ENCODE measurements around the gene CPED1.
"Not testable (repeated sequence)": the region's sequence is repeated elsewhere in the genome, so short reads cannot be mapped to it uniquely, and the experiment has no call there.

The CPED1 gene

DNA sequence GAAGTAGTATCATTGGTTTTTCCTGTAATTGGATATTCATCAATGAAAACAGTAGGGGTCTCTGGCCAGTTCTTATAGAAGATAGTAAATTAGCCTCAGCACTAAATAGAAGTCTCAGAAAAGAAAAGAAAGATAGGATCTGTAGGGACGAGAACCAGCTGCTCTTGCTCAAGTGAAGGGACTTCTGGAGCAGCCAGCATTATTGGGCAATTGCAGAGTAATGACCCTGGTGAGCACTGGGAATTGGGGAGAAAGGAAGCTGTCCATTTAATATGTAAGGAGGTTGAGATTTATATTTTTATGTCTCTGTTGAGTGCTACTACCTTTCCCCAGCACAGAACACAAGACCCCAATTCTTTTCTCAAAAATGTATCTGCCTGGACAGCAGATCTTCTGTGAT is 279.1 kb downstream of the CPED1 start:
- no peak for DNase-seq

DNA sequence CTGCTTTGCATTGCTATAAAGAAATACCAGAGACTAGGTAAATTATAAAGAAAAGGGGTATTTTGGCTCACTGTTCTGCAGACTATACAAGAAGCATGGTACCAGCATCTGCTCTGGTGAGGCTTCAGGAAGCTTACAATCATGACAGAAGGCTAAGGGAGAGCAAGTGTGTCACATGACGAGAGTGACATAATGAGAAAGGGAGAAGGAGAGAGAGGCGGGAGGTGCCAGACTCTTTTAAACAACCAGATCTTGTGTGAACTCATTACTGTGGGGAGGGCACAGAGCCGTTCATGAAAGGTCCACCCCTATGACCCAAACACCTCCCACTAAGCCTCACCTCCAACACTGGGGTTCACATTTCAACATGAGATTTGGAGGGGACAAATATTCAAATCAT is 281.3 kb downstream of the CPED1 start:
- no peak for DNase-seq

DNA sequence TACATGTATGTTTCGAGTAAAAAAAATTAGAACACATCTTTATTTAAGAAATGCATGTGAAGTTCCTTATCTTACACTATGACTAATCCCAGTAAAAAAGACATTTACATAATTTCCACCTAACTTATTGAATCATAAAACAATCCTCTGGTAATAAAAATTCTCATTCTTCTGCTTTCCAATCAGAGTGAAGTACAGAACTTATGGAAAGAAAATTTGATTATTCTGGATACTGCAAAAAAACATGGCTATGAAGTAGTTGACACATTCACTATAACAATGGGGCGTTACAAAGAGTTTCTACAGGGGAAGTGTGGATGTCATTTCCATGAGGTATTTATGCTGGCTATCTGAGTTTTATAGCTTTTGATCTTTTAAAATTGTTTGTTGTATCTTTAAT is 282.6 kb downstream of the CPED1 start:
- DNase-seq, result no peak

- no peak for DNase-seq
Measured at GRCh38 chr7:121271916-121272315, 283.4 kb downstream of the CPED1 start.

DNA sequence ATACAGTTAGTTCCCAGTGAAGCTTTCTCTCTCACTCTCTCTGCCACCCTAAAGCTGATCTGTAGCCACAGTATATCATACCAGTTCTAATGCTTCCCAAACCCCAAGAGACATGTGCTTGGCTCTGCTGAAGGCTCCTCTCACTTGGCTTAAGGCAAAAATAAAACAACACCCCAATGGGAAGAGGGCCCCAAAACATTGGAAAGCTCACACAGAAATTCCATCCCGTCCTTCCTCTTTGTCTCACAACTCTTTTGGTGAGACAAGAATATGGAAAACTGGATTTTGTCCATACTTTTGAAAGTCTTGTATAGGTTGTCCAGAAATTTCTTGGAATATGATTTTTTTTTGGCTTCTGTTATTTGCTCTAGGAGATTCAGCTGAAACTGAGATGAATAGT is 284.2 kb downstream of the CPED1 start:
- no peak for DNase-seq

- DNase-seq, result no peak
Measured at GRCh38 chr7:121273467-121274167, 285.1 kb downstream of the CPED1 start.

- no peak for DNase-seq
Measured at GRCh38 chr7:121274467-121274866, 286.0 kb downstream of the CPED1 start.

DNA sequence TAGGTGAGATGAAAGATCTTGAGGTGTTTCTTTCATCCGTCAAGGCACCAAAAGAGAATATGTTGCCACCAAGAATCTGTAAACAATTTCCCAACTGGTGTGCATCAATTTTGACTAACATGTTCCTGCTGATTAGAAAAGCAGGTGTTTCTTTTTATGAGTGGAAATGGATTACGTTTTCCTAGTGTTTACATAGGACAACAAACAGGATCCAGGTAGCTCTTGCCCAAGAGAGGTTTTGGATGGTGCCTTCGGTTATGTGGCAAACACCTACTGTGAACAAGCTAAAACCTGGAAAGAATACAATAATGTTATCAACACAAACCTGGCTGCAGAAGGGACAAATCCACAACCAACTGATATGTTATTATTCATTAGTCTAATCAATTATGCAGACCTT is 286.7 kb downstream of the CPED1 start:
- no peak for DNase-seq

GRCh38 chr7:121276313-121276712 is 287.8 kb downstream of the CPED1 start:
- DNase-seq, result no peak

- DNase-seq, result no peak
Measured at GRCh38 chr7:121278120-121279021, 289.9 kb downstream of the CPED1 start.

- no peak for DNase-seq
Measured at GRCh38 chr7:121279060-121279620, 290.6 kb downstream of the CPED1 start.

DNA sequence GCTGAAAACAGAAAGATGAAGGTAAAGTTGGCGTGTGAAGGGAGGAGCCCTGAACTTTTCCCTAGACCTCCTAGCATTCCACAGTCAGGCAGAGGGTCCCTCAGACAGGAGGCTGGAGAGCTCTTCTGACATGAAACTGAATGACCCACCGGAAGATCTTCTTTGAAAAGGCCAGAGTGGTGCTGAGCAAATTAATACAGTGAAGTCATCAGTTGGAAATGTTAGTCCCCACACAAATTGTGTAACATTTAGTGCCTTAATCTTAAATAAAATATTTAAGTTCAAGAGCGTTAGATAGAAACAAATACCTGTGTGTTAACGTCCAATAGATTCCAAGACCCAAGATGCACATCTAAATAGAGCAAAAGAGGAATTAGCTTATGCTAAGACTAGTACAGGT is 291.3 kb downstream of the CPED1 start:
- no peak for DNase-seq

GRCh38 chr7:121280656-121281055 is 292.1 kb downstream of the CPED1 start:
- DNase-seq, result no peak

DNA sequence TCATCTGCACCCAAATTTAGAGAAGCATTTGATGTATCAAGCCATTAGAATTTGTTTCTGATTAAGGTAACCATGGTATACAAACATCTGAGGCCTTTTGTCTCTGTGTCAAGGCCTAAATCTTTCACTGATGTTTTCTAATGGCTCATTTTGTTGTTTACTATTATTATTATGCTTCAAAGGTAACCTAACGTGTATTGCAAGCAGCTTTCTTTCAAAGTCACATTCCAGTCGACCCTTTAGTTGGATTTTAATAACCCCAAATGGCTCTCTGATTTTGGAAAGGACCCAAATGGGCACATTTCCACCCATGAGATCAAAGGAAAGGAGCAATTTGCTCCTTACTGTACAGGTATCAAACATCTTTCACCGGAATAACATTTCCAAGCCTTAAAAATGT is 293.6 kb downstream of the CPED1 start:
- DNase-seq, result no peak

GRCh38 chr7:121285066-121285667 is 296.7 kb downstream of the CPED1 start:
- no peak for DNase-seq

- no peak for DNase-seq
Measured at GRCh38 chr7:121286186-121286585, 297.7 kb downstream of the CPED1 start.

DNA sequence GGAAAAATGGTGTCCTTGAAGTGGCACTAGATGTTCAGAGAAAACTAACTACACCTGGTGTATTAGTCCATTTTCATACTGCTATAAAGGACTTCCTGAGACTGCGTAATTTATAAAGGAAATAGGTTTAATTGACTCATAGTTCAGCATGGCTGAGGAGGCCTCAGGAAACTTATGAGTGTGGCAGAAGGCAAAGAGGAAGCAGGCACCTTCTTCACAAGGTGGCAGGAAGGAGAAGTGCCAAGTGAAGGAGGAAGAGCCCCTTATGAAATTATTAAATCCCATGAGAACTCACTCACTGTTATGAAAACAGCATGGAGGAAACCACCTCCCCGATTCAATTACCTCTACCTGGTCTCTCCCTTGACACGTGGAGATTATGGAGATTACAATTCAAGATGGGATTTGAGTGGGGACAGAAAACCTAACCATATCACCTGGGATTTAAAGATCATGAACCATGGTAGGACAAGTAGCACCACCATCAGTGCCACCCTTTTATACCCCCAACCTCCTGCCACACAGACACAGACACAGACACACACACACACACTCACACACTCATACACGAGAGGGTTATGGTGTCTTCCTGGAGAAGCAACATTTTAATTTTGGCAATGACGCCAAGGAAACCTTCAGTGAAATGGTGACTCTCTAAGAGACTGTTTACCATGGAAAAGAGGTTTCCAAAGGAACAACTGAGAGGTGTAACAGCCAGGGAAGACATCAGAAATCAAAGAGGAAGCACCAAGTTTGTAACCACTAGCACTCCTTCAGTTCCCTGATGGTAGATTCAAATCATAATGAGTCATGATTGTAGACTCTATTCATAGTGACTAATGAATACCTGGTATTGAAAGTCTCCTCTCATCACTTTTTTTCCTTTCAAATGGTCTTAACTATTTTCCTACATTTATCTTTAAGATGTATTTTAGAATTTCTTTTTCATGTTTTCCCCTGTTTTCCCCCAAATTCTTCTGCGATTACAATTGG is 298.5 kb downstream of the CPED1 start:
- DNase-seq, result no peak

- DNase-seq, result no peak
Measured at GRCh38 chr7:121288894-121289293, 300.4 kb downstream of the CPED1 start.

DNA sequence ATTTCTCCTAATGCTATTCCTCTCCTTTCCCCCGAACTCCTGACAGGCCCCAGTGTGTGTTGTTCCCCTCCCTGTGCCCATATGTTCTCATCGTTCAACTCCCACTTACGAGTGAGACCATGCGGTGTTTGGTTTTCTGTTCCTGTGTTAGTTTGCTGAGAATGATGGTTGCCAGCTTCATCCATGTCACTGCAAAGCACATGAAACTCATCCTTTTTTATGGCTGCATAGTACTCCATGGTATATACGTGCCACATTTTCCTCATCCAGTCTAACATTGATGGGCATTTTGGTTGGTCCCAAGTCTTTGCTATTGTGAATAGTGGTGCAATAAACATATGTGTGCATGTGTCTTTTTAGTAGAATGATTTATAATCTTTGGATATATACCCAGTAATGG is 301.4 kb downstream of the CPED1 start:
- not testable (repeated sequence) for DNase-seq

DNA sequence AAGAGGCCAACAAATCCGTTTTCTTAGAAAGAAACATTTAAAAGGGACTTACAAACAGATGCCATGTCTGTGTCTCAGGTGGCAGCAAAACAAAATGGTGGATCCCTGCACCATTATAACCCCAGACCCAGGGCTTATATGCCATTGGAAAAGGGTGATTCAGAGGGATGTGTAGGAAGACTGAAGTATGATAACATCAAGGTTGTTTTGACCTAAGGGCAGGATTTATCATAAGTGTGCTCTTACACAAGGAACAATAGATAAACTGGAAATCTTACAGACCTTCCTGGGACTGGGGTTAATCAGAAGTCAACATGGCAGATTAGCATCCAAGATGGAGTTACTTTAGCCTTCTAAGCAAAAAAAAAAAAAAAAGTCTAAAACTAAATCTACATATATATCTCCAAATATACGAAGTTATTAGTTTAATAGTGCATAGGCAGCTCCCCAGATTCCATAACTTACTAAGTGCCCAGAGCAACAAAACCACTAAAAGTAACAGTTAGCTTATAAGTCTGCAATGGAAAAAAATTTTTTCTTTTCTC is 306.0 kb downstream of the CPED1 start:
- DNase-seq, result no peak

- no peak for DNase-seq
Measured at GRCh38 chr7:121297843-121298242, 309.3 kb downstream of the CPED1 start.

DNA sequence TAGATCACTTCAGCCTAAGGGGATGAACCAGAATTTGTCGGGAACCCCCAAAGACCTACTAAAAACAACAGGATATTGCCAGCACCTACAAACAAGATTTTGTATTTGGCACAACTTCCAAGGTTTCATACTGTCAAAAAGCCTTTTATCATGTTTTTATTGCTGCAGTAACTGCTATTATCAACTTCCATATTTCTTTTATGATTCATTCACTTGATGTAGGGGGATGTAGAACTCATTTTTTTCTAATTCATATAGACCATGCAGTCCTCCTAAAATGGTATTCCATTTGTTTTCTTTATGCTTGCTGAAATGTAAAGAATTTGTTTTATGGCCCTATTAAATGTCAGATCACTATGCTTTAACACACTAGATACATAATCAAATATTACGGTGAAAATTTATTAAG is 310.3 kb downstream of the CPED1 start:
- no peak for DNase-seq

Data from stimulated activated CD8-positive, alpha-beta memory T cell treated with anti-CD3 and anti-CD28 coated beads, Interleukin-4, amount 100 ng/mL, for 48 hours (primary cell).